ENCODE measurements around the gene MATN3. TPM values are rescaled to one million over a fixed set of nuclear protein-coding genes. Genes with fewer than 3 reads are reported as not detected.

MATN3 gene
- total and polyA plus RNA-seq, 2 experiments from 2014 or later, result 2.3 to 6.8 TPM

DNA sequence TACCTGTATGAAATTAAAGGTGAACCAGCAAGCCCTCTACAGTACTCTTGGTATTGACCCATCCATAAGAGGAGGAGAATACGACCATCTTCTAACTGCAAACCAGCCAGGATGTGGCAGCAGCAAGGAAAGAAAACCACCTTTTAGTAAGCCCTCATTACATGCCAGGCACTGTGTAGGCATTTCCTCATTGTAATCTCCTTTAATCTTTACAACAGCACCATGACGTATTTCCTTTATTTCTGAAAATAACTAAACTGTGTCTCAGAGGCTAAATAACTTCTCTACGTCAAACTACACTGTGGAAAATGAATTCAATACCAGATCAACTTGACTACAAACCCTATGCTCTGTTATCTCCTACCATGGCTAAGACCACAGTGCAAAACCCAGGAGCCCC, 40.8 kb downstream of the MATN3 start:
- no peaks in the 10 kb centered on the region for H3K27me3 ChIP-seq
- DNase-seq (ENCODE audit: low spot score), result no peak

GRCh38 chr2:19963386-19963785, 49.1 kb downstream of the MATN3 start:
- Histone ChIP-seq H3K36me3 (replicated peaks; ENCODE audit: insufficient read depth, low read depth) (no peaks in the 10 kb centered on the region), H3K4me1 (ENCODE audit: insufficient read depth) (no peaks in the 10 kb centered on the region), H3K27me3 (no peaks in the 10 kb centered on the region), H2AFZ (no peak overlapping the region), H3K9me3 (ENCODE audit: low read depth) (no peaks in the 10 kb centered on the region), H3K79me2 (no peaks in the 10 kb centered on the region), H3K4me2 (no peak overlapping the region), H3K4me3 (no peak overlapping the region), H4K20me1 (ENCODE audit: insufficient read depth, poor library complexity, severe bottlenecking) (no peaks in the 10 kb centered on the region), H3K27ac (no peak overlapping the region), H3K9me2 (replicated peaks; ENCODE audit: insufficient read depth) (no peaks in the 10 kb centered on the region)
- WGBS (ENCODE audit: low lambda C conversion rate, missing lambda C conversion rate), result 100% methylated on average over 1 of the region's 1 CpG
- no peak for TF ChIP-seq EZH2 (IDR thresholded peaks at IDR 0.05; ENCODE audit: borderline replicate concordance)
- no peak for DNase-seq (ENCODE audit: low spot score)

More for the DNA sequence above, 40.8 kb downstream of the MATN3 start:
- WGBS (ENCODE audit: low lambda C conversion rate, missing lambda C conversion rate), result 89% methylated on average over 3 of the region's 3 CpGs
- no peaks in the 10 kb centered on the region for H3K4me1 ChIP-seq (ENCODE audit: insufficient read depth)
- no peak overlapping the region for H2AFZ ChIP-seq
- no peaks in the 10 kb centered on the region for H4K20me1 ChIP-seq (ENCODE audit: insufficient read depth, poor library complexity, severe bottlenecking)
- H3K9me3 ChIP-seq (ENCODE audit: low read depth), result no peaks in the 10 kb centered on the region
- no peaks in the 10 kb centered on the region for H3K36me3 ChIP-seq (replicated peaks; ENCODE audit: insufficient read depth, low read depth)
- TF ChIP-seq, protein P1, sequence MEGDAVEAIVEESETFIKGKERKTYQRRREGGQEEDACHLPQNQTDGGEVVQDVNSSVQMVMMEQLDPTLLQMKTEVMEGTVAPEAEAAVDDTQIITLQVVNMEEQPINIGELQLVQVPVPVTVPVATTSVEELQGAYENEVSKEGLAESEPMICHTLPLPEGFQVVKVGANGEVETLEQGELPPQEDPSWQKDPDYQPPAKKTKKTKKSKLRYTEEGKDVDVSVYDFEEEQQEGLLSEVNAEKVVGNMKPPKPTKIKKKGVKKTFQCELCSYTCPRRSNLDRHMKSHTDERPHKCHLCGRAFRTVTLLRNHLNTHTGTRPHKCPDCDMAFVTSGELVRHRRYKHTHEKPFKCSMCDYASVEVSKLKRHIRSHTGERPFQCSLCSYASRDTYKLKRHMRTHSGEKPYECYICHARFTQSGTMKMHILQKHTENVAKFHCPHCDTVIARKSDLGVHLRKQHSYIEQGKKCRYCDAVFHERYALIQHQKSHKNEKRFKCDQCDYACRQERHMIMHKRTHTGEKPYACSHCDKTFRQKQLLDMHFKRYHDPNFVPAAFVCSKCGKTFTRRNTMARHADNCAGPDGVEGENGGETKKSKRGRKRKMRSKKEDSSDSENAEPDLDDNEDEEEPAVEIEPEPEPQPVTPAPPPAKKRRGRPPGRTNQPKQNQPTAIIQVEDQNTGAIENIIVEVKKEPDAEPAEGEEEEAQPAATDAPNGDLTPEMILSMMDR (IDR thresholded peaks at IDR 0.05; ENCODE audit: poor library complexity), result no peak
- TF ChIP-seq EZH2phosphoT487 (IDR thresholded peaks at IDR 0.05; ENCODE audit: low read depth, severe bottlenecking, unreplicated experiment), result no peak
- TF ChIP-seq EZH2 (IDR thresholded peaks at IDR 0.05; ENCODE audit: borderline replicate concordance), result no peak
- no peaks in the 10 kb centered on the region for H3K9me2 ChIP-seq (replicated peaks; ENCODE audit: insufficient read depth)
- no peak overlapping the region for H3K27ac ChIP-seq
- H3K79me2 ChIP-seq, result no peaks in the 10 kb centered on the region
- no peak overlapping the region for H3K4me3 ChIP-seq
- no peak overlapping the region for H3K4me2 ChIP-seq

DNA sequence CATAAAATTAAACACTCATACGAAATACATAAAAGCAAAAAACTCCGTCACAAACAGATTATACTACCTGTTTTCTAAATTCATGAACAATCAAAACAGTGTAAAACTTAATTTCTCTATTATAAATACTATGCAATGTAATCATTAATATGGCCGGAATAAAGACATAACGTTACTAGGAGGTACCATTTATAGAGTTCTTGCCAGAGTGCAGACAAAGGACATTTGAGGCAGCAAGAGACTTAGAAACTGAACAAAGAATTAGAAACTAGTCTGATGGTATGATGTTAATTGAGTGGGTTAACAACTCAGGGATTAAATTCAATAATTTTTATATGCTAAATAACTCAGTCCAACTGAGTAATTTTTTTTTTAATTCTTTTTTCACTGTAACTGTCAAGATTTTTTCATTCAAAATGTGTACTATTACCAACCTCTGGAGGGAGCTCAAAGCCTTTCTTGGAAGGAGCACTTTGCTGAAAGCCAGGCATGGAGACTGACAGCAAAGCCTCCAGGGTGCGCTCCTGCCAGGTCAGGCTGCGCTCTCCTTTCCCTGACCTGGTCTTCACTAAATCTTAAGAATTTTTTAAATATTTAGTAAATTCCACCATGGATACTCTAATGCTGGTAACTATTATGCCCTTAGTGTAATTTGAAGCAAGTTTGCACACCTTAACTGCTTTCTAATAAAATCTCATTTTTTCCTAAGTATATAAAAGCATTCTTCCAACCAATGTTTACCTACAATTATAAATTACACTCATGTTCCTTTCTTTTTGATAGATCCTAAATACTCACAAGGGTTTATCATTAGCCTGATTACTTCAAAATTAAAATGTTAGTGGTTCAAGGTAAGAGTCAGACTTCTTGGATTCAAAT, 56.7 kb downstream of the MATN3 start:
- no peaks in the 10 kb centered on the region for H3K9me2 ChIP-seq (replicated peaks; ENCODE audit: insufficient read depth)
- no peaks in the 10 kb centered on the region for H3K27me3 ChIP-seq
- TF ChIP-seq EZH2phosphoT487 (IDR thresholded peaks at IDR 0.05; ENCODE audit: low read depth, severe bottlenecking, unreplicated experiment), result no peak
- TF ChIP-seq, protein P1 (IDR thresholded peaks at IDR 0.05; ENCODE audit: poor library complexity), result peak; percentile 95
- 52% methylated on average over 6 of the region's 6 CpGs for WGBS (ENCODE audit: low lambda C conversion rate, missing lambda C conversion rate)
- no peak overlapping the region for H3K4me2 ChIP-seq
- H3K9me3 ChIP-seq (ENCODE audit: low read depth), result no peaks in the 10 kb centered on the region
- peak; percentile 89 for DNase-seq (ENCODE audit: low spot score)
- no peaks in the 10 kb centered on the region for H3K4me1 ChIP-seq (ENCODE audit: insufficient read depth)
- H3K27ac ChIP-seq, result no peak overlapping the region
- no peaks in the 10 kb centered on the region for H3K36me3 ChIP-seq (replicated peaks; ENCODE audit: insufficient read depth, low read depth)
- no peak overlapping the region for H2AFZ ChIP-seq
- H4K20me1 ChIP-seq (ENCODE audit: insufficient read depth, poor library complexity, severe bottlenecking), result no peaks in the 10 kb centered on the region
- no peaks in the 10 kb centered on the region for H3K79me2 ChIP-seq
- no peak overlapping the region for H3K4me3 ChIP-seq

- no peaks in the 10 kb centered on the region for H4K20me1 ChIP-seq (ENCODE audit: insufficient read depth, poor library complexity, severe bottlenecking)
- no peak for DNase-seq (ENCODE audit: low spot score)
- H3K36me3 ChIP-seq (replicated peaks; ENCODE audit: insufficient read depth, low read depth), result no peaks in the 10 kb centered on the region
- H3K4me3 ChIP-seq, result no peak overlapping the region
- H3K4me1 ChIP-seq (ENCODE audit: insufficient read depth), result no peaks in the 10 kb centered on the region
- no peaks in the 10 kb centered on the region for H3K9me3 ChIP-seq (ENCODE audit: low read depth)
- no peak overlapping the region for H2AFZ ChIP-seq
- no peaks in the 10 kb centered on the region for H3K9me2 ChIP-seq (replicated peaks; ENCODE audit: insufficient read depth)
- H3K79me2 ChIP-seq, result no peaks in the 10 kb centered on the region
- no peak overlapping the region for H3K4me2 ChIP-seq
- H3K27ac ChIP-seq, result no peak overlapping the region
- TF ChIP-seq EZH2 (IDR thresholded peaks at IDR 0.05; ENCODE audit: borderline replicate concordance), result no peak
- no peak for TF ChIP-seq EZH2phosphoT487 (IDR thresholded peaks at IDR 0.05; ENCODE audit: low read depth, severe bottlenecking, unreplicated experiment)
- TF ChIP-seq, protein P1 (IDR thresholded peaks at IDR 0.05; ENCODE audit: poor library complexity), result no peak
- no peaks in the 10 kb centered on the region for H3K27me3 ChIP-seq
Observed at GRCh38 chr2:19949071-19949470, 63.4 kb downstream of the MATN3 start.

Data from hepatocyte (in vitro differentiated cells).